Measurements from ENCODE around the gene PRKAR2B.
"Not testable (repeated sequence)": the region's sequence is repeated elsewhere in the genome, so short reads cannot be mapped to it uniquely, and the experiment has no call there.

Gene PRKAR2B

DNA sequence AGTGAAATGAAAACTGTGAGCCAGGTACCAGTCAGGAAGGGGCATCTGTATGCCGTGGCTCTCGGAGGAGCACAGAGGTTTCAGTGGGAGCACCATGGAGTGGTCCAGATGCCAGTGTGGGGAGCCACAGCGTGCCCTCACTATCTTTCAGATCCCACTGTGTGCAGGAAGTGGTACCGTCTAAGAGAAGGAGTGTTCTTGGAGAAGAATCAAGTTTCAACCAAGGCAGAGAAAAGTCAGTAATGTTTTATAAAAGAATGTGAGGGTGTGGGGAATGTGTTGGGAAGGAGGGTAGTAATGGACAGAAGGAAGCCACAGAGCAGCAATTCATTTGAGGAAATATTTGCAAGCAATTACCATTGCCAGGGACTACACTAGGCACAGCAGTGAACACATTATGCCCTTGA, 35.6 kb downstream of the PRKAR2B start:
- DNase-seq, result no peak

DNA sequence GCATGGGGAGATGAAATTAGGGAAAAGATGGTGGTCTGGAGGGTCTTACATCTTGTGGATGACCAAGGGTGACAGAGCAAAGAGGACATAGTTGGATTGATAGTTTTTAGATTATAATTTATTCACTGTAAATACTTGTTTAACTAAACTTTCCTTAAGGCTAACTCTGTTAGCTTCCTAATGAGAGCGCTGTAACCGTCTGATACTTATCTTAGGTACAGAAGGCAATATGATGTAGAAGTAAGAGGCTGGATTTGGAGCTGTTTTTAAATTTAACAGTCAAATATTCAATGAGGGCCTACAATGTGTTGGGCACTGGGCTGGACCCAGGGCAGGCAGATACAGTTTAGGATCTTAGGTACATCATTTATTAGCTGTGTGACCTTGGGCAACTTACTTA, 36.0 kb downstream of the PRKAR2B start:
- no peak for DNase-seq

DNA sequence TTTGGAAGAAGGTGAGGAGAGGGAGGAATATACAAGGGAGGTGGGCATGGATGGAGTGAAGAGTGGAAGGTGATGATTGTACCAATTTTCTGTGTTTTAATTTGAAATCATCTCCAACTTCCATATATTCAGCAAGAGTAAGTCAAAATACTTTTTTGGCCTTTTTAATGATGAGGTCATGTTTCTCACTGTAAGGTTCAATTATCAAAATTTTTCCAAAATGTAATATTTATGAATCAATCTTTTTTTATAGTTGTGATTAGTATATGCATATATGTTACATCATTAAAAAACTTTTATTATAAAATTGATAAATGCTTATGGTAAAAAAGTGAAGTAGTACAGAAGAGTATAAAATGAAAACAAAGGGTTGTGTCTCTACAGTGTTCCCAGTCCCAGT, 40.7 kb downstream of the PRKAR2B start:
- no peak for DNase-seq

DNA sequence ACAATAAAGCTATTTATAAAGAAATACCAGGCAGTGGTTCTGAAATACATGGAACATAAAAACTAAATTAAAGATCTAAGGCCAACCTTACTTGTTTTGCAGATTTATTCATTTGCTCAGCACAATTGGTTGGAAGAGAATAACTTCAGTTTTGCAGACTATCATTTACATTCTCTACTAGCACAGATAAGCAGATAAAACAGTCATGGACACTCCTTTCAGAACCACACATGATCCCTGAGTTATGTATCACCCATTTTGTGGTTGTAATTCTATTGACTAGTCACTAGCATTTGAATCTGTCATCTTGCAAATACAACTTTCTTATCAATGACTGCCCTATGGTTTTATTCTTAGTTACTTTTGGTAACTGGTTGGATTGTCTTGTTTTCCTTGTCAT, 45.1 kb downstream of the PRKAR2B start:
- no peak for DNase-seq

DNA sequence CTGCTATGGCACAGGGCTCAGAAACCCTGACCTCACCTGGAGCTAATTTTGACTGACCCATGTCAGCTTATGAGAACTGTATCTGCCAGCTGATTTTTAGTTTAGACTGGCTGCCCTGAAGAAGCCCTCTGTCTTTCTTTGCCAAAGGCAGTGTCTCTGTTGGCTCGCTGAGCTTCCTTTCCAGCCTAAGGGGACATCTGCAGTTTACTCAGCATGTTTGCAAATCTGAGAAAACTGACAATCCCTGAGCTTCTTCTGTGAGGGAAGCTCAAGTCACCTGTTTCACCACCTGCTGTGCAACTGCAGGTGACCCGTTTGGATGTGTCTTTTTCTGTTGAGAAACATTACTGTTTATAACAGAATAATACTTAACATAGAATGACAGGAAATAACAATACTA, 46.0 kb downstream of the PRKAR2B start:
- DNase-seq, result no peak

DNA sequence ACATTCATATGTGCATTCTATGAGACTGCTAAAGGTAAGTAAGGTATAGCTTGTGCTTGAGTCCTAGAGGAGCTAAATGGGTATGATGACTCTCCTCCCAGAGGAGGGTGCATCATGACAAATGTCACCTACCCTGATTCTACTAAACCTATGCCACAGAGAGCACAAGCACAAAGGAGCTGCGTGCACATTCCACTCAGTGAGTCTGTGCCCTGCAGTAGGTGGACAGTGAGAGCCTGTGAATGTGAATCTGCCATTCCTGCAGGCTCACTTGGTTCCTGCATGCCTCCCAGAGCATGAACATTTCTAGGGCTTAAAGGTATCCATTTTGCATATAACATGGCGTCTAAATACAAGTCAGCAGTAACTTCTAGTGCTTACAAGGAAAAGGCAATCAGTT, 46.8 kb downstream of the PRKAR2B start:
- DNase-seq, result no peak

DNA sequence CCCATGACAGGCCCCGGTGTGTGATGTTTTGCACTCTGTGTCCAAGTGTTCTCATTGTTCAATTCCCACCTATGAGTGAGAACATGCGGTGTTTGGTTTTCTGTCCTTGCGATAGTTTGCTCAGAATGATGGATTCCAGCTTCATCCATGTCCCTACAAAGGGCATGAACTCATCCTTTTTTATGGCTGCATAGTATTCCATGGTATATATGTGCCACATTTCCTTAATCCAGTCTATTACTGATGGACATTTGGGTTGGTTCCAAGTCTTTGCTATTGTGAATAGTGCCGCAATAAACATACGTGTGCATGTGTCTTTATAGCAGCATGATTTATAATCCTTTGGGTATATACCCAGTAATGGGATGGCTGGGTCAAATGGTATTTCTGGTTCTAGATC, 49.2 kb downstream of the PRKAR2B start:
- DNase-seq, result not testable (repeated sequence)

DNA sequence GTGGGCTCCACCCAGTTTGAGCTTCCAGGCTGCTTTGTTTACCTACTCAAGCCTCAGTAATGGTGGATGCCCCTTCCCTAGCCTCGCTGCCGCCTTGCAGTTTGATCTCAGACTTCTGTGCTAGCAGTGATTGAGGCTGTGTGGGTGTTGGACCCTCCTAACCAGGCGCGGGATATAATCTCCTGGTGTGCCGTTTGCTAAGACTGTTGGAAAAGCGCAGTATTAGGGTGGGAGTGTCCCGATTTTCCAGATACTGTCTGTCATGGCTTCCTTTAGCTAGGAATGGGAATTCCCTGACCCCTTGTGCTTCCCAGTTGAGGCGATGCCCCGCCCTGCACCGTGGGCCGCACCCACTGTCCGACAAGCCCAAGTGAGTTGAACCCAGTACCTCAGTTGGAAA, 54.6 kb downstream of the PRKAR2B start:
- not testable (repeated sequence) for DNase-seq

DNA sequence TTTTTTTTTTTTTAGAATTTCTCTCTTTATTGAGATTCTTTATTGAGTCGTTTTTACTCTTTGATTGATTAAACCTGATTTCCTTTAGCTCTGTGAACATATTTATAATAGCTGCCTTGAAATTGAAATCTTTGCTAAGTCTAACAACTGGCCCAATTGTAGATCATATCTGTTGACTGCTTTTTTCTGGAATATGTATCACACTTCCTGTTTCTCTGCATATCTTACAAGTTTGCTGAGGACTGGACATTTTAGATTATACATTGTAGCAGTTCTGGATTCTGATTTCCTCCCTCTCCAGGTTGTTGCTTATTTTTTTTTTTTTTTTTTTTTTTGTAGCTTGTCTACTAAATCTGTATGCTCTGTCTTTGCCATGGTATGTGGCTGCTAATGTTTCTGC, 56.3 kb downstream of the PRKAR2B start:
- no peak for DNase-seq

DNA sequence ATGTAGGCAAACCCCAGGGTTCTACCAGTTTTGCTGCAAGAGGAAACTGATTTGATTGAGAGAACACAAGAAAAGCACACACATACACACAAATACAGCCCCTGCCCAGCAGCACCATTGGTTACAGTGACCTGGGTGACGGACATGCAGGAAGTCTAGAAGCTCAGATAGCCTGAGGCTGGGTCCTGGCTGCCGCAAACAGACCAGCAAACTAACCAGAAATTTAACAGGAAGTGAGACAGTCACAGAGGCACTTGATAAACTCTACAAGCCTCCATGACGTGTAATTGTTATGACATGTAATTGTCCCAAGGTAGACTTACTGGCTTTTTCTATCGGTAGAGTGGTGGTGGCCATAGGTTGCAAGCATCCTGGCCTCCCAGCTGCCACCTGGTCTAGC, 58.9 kb downstream of the PRKAR2B start:
- peak; percentile 27 to 56 for DNase-seq

DNA sequence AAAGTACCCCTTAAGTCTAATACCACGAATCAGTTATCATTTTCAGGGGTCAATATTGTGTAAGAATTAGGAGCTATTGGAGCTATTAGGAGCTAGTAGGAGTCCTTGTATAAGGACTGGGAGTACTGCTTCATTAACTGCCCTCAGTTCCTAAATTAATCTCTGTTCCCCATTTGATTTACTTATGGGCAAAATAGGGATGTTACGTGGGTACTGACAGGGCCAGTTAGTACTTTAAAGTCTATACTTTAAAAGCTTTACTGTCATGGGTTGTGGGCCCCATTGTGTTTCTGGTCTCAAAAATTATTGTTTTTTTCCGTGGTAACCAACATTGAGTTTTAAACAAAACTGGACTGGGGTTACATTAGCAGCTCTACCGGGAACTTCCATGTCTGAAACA, 60.3 kb downstream of the PRKAR2B start:
- no peak for DNase-seq

DNA sequence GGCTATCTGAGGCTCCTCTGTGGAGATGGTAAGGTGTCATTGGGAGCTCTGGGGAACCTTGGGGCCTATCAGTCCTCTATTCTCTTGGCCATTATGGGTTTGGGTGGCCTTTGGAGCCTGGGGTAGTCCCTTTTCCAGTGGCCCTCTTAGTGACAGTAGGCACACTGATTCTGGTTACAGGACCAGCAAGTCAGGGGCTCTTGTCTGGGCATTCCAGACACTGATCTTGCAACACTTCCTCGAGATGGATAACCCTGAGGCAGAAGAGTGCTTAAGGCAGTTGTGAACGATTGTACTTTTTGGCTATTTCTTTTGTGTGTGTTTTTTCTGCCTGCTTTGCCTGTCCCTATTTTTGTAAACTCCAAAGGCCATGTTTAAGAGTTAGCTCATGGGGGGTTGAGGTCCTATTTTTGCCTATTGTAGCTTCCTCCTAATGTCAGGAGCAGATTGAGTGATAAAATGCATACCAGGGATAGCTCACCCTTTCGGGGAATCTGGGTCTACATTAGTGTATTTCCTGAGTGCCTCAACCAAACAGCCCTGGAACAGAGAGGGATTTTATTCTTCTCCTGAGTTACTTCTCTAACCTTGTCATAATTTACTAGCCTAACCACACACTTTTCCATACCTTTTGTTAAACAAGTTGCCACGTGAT, 61.2 kb downstream of the PRKAR2B start:
- no peak for DNase-seq

DNA sequence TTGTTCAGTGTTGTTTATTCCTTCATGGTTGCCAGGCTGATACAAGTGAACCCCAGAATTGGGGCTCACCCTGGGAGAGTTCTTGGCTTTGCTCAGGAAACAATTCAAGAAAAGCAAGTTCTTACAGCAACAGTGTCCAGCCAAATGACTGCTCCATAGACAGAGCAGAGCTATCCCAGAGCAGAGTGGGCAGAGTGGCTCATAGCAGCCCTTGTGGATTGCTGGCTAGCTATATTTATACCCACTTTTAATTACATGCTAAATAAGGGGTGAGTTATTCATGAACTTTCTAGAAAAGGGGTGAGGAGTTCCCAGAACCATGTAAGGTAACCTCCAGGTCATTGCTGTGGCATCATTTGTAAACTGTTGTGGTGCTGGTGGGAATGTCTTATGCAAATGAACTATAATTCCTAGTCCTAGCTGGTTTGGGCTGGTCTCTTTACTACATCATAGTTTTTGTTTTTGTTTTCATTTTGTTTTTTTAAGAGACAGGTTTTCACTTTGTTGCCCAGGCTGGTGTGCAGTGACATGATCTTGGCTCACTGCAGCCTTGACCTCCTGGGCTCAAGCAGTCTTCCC, 64.4 kb downstream of the PRKAR2B start:
- DNase-seq, result no peak

DNA sequence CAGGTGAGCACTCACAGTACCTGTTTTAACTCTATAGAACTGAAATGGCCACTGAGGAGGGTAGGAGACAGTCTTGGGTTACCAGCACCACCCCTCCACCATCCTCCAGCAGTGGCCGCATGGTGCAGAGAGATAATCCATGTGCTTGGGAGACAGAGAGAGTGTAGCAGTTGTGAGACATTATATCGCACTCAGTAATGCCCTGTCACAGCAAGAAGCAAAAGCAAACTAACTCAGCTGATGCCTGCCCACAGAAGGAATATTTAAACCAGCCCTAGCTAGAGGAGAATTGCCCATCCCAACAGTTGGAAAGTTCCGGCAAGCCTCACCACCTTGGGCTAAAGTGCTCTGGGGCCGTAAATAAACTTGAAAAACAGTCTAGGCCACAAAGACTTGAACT, 65.5 kb downstream of the PRKAR2B start:
- DNase-seq, result no peak

DNA sequence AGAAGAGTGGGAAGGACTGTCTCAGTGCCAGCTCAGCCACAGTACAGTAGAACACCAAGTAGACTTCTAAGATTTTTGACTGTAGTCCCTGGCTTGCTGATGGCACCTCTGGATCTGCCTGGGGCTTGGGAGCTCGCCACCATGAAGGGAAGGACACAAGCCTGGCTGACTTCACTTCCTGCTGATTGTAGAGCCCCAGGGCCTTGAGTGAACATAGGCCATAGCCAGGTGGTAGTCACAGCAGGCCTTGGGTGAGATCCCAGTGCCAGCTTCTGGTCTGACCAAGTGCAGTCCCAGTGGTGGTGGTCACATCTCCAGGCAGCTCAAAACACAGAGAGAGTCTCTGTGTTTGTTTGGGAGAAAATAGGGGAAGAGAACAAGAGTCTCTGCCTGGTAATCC, 66.7 kb downstream of the PRKAR2B start:
- DNase-seq, result no peak

DNA sequence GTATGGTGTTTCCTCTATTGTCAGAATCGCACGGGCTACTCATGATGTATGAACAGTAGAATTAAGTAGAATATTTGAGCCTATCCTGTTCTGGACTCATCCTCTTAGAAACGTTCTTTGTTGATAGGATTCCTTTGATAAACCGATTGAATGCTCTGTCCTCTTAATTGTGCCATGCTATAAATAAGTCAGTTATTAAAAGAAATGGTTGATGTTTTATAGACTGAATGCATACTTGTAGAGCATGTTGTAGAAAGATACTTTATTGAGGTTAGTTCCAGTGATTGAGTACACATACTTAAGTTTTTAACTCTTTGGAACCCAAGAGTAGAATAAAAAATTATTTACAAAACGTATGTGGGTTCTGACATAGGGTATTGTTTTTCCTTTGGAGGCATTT, 69.4 kb downstream of the PRKAR2B start:
- no peak for DNase-seq

DNA sequence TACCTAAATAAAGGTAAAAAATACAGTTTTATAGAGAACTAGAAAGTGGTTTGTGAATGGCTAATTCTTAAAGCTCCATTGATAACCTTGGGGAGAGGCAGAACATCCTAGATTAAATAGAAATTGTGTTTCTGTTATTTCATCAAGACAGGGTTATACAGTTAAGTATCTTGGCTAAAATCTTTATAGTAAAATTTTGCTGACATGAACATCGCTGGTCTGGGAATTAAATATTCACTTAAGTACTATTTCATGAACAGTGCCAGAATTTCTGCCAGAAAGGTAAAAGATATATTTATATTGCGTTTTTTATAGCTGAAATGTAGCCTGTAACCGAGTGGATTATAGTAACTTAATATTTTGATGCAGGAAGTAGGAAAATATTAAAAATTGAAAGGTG, 70.6 kb downstream of the PRKAR2B start:
- no peak for DNase-seq

DNA sequence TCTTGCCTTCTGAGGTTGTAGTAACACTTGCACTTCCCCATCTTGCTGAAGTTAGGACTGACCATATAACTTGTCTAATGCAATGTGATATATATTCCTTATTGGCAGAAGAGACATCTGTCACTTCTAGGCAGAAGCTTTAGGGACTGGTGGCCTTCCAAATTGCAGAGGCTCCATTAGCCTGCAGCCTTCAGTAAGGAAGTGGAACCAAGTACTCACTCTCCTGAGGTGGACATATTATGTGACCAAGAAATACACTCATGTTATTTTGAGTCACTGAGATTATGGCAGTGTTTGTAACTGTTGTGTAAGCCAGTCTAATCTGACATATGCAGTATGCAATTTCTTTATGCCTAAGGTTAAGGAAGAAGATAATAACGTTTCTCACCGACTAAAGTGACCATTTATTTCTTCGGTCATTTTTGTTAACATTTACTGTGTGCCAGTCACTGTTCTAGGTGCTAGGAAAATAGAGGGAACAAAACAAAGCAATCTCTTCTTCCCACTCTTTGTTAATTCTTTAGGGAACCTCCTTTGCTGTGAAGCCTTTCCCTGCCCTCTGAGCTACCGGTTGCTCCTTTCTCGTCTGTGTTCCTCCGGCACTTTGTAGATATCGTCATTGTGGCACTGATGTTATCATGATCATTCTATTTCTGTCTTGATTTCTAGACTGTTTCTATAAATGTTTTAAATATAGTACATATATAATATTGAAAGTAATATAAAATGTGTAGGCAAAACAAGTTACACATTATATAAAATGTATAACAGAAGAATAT, 71.4 kb downstream of the PRKAR2B start:
- DNase-seq, result no peak

DNA sequence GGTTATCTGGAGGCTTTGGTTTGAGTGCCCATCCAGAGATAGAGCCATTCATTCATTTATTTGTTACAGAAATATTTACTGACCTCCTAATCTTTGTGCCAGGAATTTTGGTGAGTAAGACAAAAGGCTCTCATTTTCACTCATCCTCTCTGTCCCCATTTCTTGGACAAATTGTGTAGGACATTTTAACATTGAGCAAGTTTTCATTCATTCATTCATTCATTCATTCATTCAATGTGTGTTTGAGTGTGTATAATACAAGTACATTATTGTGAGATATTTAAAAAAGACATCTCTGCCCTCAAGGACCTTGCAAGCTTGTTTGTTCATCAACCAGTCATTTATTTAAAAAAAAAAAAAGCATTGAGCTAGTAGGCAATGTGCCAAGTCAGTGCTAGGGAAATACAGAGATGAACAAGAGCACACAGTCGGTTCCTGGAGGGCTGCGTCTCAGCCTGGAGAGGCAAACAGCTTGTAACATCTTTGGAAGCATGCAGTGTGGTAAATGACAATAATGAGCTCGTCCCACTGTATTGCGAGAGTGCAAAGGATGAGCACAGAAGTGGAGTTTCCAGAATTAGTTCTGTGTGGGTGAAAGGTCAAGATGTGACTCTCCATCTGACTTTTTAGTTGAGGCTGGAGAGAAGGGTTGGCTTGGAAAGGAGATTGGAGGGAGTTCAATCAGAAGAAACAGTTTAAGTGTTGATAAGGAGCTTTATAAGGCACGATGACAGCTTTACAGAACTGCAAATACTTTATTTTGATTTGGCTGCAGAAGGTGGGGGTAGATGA, 73.8 kb downstream of the PRKAR2B start:
- DNase-seq, result no peak

DNA sequence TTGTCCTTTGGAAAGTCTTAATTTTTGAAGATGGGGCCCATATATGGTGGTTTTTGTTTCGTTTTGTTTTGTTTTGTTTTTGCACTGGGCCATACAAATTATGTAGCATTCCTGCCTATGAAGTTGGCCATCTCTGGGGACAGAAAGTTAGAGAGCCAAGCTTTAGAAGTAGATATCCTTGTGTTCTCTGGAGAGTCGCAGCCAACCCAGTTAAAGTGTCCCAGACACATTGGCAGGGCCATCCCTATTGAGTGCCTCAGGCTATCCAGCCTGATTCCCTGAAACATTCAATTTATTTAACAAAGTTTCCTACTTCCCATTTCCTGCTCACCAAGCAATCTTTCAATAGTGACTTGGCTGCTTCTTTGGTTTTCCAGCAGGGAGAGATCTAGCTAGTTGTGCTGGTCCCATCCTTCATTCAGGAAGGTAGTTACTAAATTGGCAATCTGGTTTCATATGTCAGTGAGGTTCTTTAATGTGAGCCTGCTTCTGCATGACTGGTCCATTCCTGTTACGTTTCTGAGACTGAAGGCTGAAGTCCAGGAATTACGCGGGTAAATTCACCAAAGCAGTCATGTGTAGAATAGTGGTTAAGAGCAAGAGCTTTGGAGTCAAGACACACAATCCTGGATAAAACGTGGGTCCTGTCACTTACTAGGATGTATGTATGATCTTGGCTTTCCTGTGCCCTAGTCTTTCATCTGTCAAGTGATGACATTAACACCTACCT, 75.0 kb downstream of the PRKAR2B start:
- no peak for DNase-seq

DNA sequence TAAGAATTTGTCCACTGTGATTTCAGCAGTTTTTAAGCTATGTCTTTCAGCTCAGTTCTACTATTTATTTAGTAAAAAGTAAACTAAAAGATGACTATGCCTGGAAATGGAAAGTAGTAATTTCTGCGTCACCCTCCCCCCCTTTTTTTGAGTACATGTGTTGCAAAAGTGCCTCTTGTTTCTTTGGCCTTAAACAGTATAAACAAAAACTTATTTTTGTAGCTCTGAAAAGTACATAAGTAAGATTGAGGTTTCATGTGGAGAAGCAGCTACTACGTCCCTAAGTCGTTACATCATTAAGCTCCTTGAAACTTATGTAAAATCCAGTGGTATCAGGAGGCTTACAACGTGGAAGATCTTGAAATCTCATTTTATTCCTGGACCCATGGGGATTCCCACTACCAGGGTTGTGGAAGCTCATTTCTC, 78.0 kb downstream of the PRKAR2B start:
- no peak for DNase-seq

DNA sequence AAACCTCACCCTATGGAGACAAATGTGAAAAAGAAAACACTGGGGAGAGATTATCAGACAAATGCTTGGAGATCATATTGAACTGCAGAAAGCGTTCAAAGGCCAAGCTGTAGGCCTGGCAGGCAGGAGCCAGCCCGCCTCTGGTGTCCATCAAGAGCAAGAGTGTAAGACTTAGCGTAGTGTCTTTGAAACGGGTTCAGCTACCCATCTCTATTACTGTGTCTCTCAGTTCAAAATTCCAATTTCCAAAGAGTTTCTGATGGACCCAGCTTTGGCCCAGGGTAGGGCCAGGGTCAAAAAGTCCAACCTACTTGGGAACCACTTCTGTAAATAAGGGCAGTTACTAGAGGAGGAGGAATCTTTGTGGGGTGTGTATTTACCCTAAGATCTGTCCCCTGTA, 78.9 kb downstream of the PRKAR2B start:
- no peak for DNase-seq

DNA sequence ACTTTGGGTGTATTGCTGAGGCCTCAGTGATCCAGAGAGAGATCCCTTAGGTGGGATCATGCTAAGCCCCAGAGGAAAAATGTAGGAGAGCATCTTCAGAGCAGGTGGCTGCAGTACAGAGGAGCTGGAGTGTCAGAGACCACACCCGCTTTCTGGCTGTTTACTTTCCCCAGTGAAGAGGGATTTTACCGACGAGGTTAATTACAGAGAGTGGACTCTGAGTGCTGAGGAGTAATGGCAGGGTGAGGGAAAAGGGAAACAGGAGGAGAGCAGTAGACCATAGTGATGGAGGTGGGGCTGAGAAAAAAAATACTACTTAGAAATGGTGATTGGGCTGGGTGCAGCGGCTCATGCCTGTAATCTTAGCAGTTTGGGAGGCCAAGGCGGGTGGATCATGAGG, 81.0 kb downstream of the PRKAR2B start:
- DNase-seq, result no peak
